22Rv1 (cell line): ENCODE results near the gene C2CD3.

ENCODE experiments used
- ZFX ChIP-seq: fragments of 450-650 bp; IDR thresholded peaks from 2 replicates; pipeline ENCODE4 v1.6.1; 2017; ENCODE audit warnings: antibody characterized with exemption, borderline replicate concordance
- TF ChIP-seq, protein P1 (sequence below): fragments of 450-650 bp; IDR thresholded peaks from 2 replicates; pipeline ENCODE4 v1.5.1; 2017; ENCODE audit warnings: mild to moderate bottlenecking

DNA sequence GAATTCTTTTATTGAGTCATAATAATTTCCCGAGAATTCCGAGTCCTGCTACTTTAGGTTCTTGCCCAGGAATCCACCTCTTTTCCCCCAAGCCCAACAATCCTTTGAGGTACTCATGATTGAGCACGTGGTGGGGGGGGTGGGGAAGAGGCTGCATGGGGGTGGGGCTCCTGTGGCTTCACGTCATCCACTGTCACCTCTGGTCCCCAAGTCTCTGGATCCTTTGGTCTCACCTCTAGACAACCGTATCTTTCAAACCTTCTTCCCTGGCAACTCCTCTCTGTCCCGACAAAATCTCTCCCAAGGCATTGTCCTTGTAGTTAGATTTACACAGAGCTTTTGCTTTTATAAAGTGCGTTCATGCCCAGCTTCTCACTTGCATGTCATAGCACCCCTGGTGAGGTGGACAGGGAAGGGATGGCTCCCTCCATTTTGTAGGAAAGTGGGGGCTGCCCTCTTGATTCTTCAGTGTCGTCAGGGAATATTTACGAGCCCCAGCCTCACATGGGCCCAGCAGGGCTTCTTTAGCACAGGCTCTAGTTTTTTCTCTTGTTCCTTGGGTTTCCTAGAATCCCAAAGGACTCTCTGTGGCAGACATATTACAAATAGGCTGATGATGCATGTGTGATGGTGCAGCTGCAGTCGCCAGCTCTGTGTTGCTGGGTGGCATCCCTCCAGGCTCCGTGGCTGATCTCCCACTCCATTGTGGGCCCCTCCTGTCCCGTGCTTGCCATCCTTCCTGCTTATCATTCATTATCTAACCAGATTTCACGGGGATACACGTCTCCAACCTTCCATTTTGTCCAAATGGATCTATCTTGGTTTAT lies 170.3 kb downstream of the C2CD3 start:
- TF ChIP-seq, protein P1, sequence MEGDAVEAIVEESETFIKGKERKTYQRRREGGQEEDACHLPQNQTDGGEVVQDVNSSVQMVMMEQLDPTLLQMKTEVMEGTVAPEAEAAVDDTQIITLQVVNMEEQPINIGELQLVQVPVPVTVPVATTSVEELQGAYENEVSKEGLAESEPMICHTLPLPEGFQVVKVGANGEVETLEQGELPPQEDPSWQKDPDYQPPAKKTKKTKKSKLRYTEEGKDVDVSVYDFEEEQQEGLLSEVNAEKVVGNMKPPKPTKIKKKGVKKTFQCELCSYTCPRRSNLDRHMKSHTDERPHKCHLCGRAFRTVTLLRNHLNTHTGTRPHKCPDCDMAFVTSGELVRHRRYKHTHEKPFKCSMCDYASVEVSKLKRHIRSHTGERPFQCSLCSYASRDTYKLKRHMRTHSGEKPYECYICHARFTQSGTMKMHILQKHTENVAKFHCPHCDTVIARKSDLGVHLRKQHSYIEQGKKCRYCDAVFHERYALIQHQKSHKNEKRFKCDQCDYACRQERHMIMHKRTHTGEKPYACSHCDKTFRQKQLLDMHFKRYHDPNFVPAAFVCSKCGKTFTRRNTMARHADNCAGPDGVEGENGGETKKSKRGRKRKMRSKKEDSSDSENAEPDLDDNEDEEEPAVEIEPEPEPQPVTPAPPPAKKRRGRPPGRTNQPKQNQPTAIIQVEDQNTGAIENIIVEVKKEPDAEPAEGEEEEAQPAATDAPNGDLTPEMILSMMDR: no peak
- TF ChIP-seq ZFX: no peak
